HUES48 (cell line): ENCODE results near the gene TCEA2.

Source experiments
- H3K27ac ChIP-seq: one replicate; pipeline ENCODE4 v1.7.0; 2013; ENCODE audit warnings: low read depth, low read length, inconsistent platforms
- H3K27me3 ChIP-seq: 2 replicates; pipeline ENCODE4 v1.6.1; 2013; ENCODE audit warnings: mild to moderate bottlenecking, low read length; ENCODE audit not compliant: control insufficient read depth, insufficient read depth
- H3K36me3 ChIP-seq: 2 replicates; pipeline ENCODE4 v1.6.1; 2013; ENCODE audit warnings: low read length; ENCODE audit not compliant: control insufficient read depth, insufficient read depth
- H3K4me1 ChIP-seq: 2 replicates; pipeline ENCODE4 v1.6.1; 2013; ENCODE audit warnings: mild to moderate bottlenecking, low read length; ENCODE audit not compliant: control insufficient read depth, insufficient read depth
- H3K4me3 ChIP-seq: 2 replicates; pipeline ENCODE4 v1.5.1; 2013; ENCODE audit warnings: mild to moderate bottlenecking, low read depth, low read length
- H3K9ac ChIP-seq: 2 replicates; pipeline ENCODE4 v1.6.1; 2013; ENCODE audit warnings: mild to moderate bottlenecking, low read depth, low read length, moderate library complexity
- H3K9me3 ChIP-seq: 2 replicates; pipeline ENCODE4 v1.6.1; 2013; ENCODE audit warnings: low read length; ENCODE audit not compliant: control insufficient read depth, insufficient read depth

TCEA2 gene

DNA sequence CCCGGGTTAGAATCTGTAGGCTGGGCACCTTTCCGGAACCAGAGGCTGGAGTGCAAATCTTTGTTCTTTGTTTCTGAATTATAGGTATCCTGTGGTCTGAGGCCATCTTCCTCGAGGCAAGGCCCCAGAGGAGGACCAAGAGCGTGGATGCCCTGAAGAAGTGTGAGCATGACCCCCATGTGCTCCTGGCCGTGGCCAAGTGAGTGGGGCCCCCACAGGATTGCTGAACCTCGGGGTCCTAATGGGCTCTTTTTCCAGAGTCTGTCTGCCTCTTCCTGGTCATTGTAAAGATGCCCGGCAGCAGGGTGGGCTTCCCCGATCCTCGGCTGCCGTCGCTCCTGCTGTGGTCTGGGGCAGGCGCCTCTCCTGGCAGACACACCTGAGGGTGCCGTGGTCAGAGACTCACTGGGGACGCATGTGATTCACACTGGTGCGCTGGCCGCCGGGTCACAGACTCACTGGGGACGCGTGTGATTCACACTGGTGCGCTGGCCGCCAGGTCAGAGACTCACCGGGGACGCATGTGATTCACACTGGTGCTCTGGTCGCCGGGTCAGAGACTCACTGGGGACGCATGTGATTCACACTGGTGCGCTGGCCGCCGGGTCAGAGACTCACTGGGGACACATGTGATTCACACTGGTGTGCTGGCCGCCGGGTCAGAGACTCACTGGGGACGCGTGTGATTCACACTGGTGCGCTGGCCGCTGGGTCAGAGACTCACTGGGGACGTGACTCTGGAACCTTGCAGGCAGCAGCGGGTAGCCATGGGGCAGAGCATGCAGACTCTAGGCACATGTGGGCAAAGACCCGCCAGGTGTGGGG is 33.5 kb upstream of the TCEA2 start:
- Histone ChIP-seq H3K36me3 (peaks cover 88% of the 10 kb centered on the region), H3K27ac (no peak overlapping the region), H3K9me3 (no peaks in the 10 kb centered on the region), H3K4me1 (no peaks in the 10 kb centered on the region), H3K4me3 (no peak overlapping the region), H3K9ac (no peak overlapping the region), H3K27me3 (no peaks in the 10 kb centered on the region)

- H3K4me1 ChIP-seq = no peaks in the 10 kb centered on the region
- no peak overlapping the region for H3K27ac ChIP-seq
- no peak overlapping the region for H3K4me3 ChIP-seq
- no peaks in the 10 kb centered on the region for H3K9me3 ChIP-seq
- no peaks in the 10 kb centered on the region for H3K27me3 ChIP-seq
- peaks cover 85% of the 10 kb centered on the region for H3K36me3 ChIP-seq
- H3K9ac ChIP-seq = no peak overlapping the region
These were observed 32.4 kb upstream of the TCEA2 start for GRCh38 chr20:64030371-64031134.

GRCh38 chr20:64031822-64032314 is 31.1 kb upstream of the TCEA2 start:
- Histone ChIP-seq H3K36me3 (peaks cover 74% of the 10 kb centered on the region), H3K27me3 (no peaks in the 10 kb centered on the region), H3K4me3 (no peak overlapping the region), H3K9ac (no peak overlapping the region), H3K27ac (no peak overlapping the region), H3K9me3 (no peaks in the 10 kb centered on the region), H3K4me1 (peaks cover 10% of the 10 kb centered on the region; the same call in 1 of the 2 replicates)

DNA sequence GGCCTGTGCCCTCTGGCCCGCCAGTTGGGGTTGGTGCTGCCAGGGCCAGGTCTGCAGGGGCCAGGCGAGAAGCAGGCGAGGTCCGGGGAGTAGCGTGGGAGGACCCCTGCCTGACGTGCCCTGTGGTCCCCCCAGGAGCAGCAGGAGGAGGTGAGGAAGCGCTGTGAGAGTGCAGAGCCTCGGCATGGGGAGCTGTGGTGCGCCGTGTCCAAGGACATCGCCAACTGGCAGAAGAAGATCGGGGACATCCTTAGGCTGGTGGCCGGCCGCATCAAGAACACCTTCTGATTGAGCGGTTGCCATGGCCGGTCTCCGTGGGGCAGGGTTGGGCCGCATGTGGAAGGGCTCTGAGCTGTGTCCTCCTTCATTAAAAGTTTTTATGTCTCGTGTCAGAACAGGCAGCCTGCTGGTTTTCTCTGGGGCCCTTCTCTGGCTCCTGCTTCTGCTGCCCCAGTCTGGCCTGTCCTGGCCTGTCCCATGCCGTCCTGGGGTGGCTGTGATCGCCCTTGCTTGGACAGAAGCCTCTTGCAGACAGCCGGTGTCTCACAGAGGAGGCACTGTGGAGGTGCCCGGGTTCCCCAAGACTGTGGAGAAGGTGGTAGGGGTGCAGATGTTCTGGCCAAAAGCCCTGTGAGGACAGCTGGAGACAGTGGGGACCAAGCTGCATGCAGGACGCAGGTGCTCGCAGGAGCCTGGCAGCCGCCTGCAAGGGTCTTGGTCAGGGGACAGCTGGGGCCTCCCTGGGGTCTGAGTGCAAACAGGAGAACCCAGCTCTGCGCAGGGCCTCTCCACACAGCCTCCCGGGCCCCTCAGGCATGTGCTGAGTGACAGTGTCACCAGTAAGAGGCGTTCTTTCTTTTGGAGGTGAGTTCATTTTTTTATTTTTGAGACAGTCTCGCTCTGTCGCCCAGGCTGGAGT is 30.0 kb upstream of the TCEA2 start:
- Histone ChIP-seq H3K4me1 (peaks cover 13% of the 10 kb centered on the region; the same call in 1 of the 2 replicates), H3K27ac (no peak overlapping the region), H3K27me3 (peaks cover 9% of the 10 kb centered on the region), H3K4me3 (no peak overlapping the region), H3K9me3 (no peaks in the 10 kb centered on the region), H3K9ac (no peak overlapping the region), H3K36me3 (peaks cover 63% of the 10 kb centered on the region)

GRCh38 chr20:64033981-64034493 is 29.0 kb upstream of the TCEA2 start:
- H3K9ac ChIP-seq = no peak overlapping the region
- H3K4me1 ChIP-seq = peaks cover 13% of the 10 kb centered on the region; the same call in 1 of the 2 replicates
- H3K27ac ChIP-seq = no peak overlapping the region
- H3K27me3 ChIP-seq = peaks cover 19% of the 10 kb centered on the region
- no peaks in the 10 kb centered on the region for H3K9me3 ChIP-seq
- peaks cover 52% of the 10 kb centered on the region for H3K36me3 ChIP-seq
- no peak overlapping the region for H3K4me3 ChIP-seq

GRCh38 chr20:64035066-64035932 is 27.7 kb upstream of the TCEA2 start:
- no peak overlapping the region for H3K27ac ChIP-seq

GRCh38 chr20:64035933-64036345 is 27.1 kb upstream of the TCEA2 start, which contains the start of gene C20orf204:
Gene C20orf204 (plus strand): TSS chr20:64036182. CDS start chr20:64036324, 142 bp downstream.
- Histone ChIP-seq H3K4me3 (no peak within 1 kb of the TSS), H3K36me3 (peaks cover 33% of the 10 kb centered on the region), H3K9ac (no peak within 1 kb of the TSS), H3K27ac (no peak within 1 kb of the TSS), H3K9me3 (no peaks in the 10 kb centered on the region), H3K27me3 (peaks cover 38% of the 10 kb centered on the region), H3K4me1 (peaks cover 13% of the 10 kb centered on the region; the same call in 1 of the 2 replicates)

More at GRCh38 chr20:64035066-64035932, 27.7 kb upstream of the TCEA2 start:
- no peak overlapping the region for H3K9ac ChIP-seq
- peaks cover 32% of the 10 kb centered on the region for H3K27me3 ChIP-seq
- H3K36me3 ChIP-seq = peaks cover 40% of the 10 kb centered on the region
- no peaks in the 10 kb centered on the region for H3K9me3 ChIP-seq
- no peak overlapping the region for H3K4me3 ChIP-seq
- H3K4me1 ChIP-seq = peaks cover 13% of the 10 kb centered on the region; the same call in 1 of the 2 replicates

DNA sequence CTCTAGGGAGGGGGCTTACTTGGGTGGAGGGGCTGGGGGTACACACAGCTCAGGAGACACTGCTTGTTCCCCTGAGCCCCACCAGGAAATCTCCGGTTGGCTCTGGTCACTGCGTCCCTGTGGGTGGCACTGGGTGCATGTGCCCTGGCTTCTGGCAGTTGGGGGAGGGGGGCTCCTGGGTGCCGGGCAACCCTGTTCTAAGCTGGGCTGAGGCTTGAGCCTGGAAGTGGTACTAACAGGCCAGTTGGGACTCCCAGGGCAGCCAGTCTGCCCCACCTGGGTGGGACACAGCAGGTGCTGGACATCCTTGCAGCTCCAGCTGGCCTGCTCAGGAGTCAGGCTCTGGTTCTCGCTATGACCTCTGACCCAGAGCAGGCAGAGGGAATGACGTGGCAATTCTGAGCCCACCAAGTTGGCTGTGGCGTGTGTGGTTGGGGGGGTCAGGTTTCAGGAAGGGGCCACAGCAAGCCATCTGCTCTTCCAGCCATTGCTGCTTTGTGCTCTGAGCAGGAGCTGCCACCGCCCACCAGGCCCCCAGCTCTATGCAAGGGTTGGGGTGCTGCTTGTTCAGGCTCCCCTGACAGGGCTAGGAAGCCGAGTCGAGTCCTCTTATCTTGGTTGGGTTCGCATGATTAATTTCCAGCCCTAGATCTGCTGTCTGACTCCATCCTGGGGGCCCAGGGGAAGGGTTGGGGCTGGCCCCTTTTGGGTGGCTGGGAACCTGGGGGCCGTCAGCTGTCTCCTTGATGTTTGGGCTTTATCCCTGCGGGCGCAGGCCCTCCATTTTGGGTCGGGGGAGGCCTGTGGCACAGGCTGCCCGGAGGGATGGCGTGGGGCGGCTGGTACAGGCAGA is 26.4 kb upstream of the TCEA2 start:
- Histone ChIP-seq H3K9me3 (no peaks in the 10 kb centered on the region), H3K36me3 (peaks cover 30% of the 10 kb centered on the region), H3K27me3 (peaks cover 44% of the 10 kb centered on the region), H3K9ac (no peak overlapping the region), H3K27ac (no peak overlapping the region), H3K4me3 (no peak overlapping the region), H3K4me1 (peaks cover 13% of the 10 kb centered on the region; the same call in 1 of the 2 replicates)

DNA sequence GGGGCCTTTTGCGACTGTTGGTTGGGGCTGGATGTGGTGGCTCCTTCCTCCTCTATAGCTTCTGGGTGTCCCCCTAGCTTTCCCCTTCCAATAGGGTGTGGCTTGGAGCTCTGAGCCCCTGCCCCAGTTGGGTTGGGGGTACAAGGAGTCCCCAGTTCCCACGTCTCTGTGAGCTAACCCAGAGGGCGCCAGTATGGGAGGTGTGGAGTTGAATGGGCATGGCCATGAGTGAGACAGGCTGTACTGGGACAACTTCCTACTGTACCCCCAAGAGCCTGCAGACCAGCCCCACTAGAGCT is 25.9 kb upstream of the TCEA2 start:
- Histone ChIP-seq H3K4me3 (no peak overlapping the region), H3K9me3 (no peaks in the 10 kb centered on the region), H3K27me3 (peaks cover 50% of the 10 kb centered on the region), H3K27ac (no peak overlapping the region), H3K36me3 (peaks cover 24% of the 10 kb centered on the region), H3K4me1 (peaks cover 17% of the 10 kb centered on the region; the same call in 1 of the 2 replicates), H3K9ac (no peak overlapping the region)
